ENCODE data around the gene TRAK1.

- TF ChIP-seq CTCF (IDR thresholded peaks at IDR 0.05) (no peak), EP300 (IDR thresholded peaks at IDR 0.05) (peak in 1 of 4 donors; percentile 36), POLR2AphosphoS5 (IDR thresholded peaks at IDR 0.05) (no peak)
Observed at GRCh38 chr3:42119561-42120355, 28.6 kb downstream of the TRAK1 start.
